MG63 (cell line): ENCODE results near the gene GPR107. TPM values are rescaled to one million over a fixed set of nuclear protein-coding genes. Genes with fewer than 3 reads are reported as not detected.
A peak's percentile ranks its signal among the peaks of the same experiment; 100 is the strongest.

Experiments used
- DNase-seq: peaks from one replicate; pipeline ENCODE4 v3.0.0-alpha.2; 2020
- H3K27me3 ChIP-seq: fragments of 250-450 bp; sonication (Bioruptor Pico); 2 replicates; pipeline ENCODE4 v1.5.1; 2020; ENCODE audit warnings: mild to moderate bottlenecking, moderate library complexity
- H3K36me3 ChIP-seq: fragments of 250-450 bp; sonication (Bioruptor Pico); 2 replicates; pipeline ENCODE4 v1.5.1; 2020; ENCODE audit warnings: mild to moderate bottlenecking, moderate library complexity
- H3K4me3 ChIP-seq: fragments of 250-450 bp; sonication (Bioruptor Pico); 2 replicates; pipeline ENCODE4 v1.5.1; 2020; ENCODE audit warnings: mild to moderate bottlenecking, moderate library complexity
- H3K9me3 ChIP-seq: fragments of 250-450 bp; sonication (Bioruptor Pico); 2 replicates; pipeline ENCODE4 v1.5.1; 2020; ENCODE audit warnings: mild to moderate bottlenecking, moderate library complexity
- total RNA-seq: library from RNA; depleted of rRNA; stranded (reverse); fragments of >200 nt; shearing (Covaris generic); gene quantifications from 2 replicates; pipeline ENCODE4 v1.2.3, GENCODE V29; 2014; ENCODE audit warnings: low replicate concordance

The GPR107 gene
- total RNA-seq, 1 experiment from 2014 or later, result 10.9 TPM

GRCh38 chr9:130072515-130073235 is 19.0 kb downstream of the GPR107 start:
- Histone ChIP-seq H3K9me3 (no peaks in the 10 kb centered on the region), H3K27me3 (no peaks in the 10 kb centered on the region), H3K4me3 (no peak overlapping the region), H3K36me3 (peaks cover 11% of the 10 kb centered on the region)
- DNase-seq, result no peak

- H3K4me3 ChIP-seq, result no peak overlapping the region
- no peak for DNase-seq
- peaks cover 14% of the 10 kb centered on the region for H3K36me3 ChIP-seq
- no peaks in the 10 kb centered on the region for H3K27me3 ChIP-seq
- H3K9me3 ChIP-seq, result no peaks in the 10 kb centered on the region
Observed at GRCh38 chr9:130073373-130073772, 19.7 kb downstream of the GPR107 start.

GRCh38 chr9:130078547-130078946 is 24.8 kb downstream of the GPR107 start:
- H3K36me3 ChIP-seq, result peaks cover 34% of the 10 kb centered on the region
- H3K27me3 ChIP-seq, result no peaks in the 10 kb centered on the region
- H3K9me3 ChIP-seq, result no peaks in the 10 kb centered on the region
- H3K4me3 ChIP-seq, result no peak overlapping the region
- no peak for DNase-seq

- DNase-seq, result no peak
- Histone ChIP-seq H3K36me3 (peaks cover 27% of the 10 kb centered on the region), H3K4me3 (no peak overlapping the region), H3K27me3 (no peaks in the 10 kb centered on the region), H3K9me3 (no peaks in the 10 kb centered on the region)
Observed at GRCh38 chr9:130084337-130084736, 30.6 kb downstream of the GPR107 start.

- Histone ChIP-seq H3K4me3 (no peak overlapping the region), H3K9me3 (no peaks in the 10 kb centered on the region), H3K27me3 (no peaks in the 10 kb centered on the region), H3K36me3 (peaks cover 36% of the 10 kb centered on the region)
- no peak for DNase-seq
Observed at GRCh38 chr9:130088051-130088450, 34.3 kb downstream of the GPR107 start.

GRCh38 chr9:130089141-130089540 is 35.4 kb downstream of the GPR107 start:
- H3K4me3 ChIP-seq, result no peak overlapping the region
- H3K9me3 ChIP-seq, result no peaks in the 10 kb centered on the region
- H3K36me3 ChIP-seq, result peaks cover 39% of the 10 kb centered on the region
- no peak for DNase-seq
- no peaks in the 10 kb centered on the region for H3K27me3 ChIP-seq

GRCh38 chr9:130090915-130091314 is 37.2 kb downstream of the GPR107 start:
- no peak for DNase-seq
- peaks cover 35% of the 10 kb centered on the region for H3K36me3 ChIP-seq
- H3K27me3 ChIP-seq, result no peaks in the 10 kb centered on the region
- H3K9me3 ChIP-seq, result no peaks in the 10 kb centered on the region
- no peak overlapping the region for H3K4me3 ChIP-seq

- no peak overlapping the region for H3K4me3 ChIP-seq
- H3K36me3 ChIP-seq, result peaks cover 38% of the 10 kb centered on the region
- H3K27me3 ChIP-seq, result no peaks in the 10 kb centered on the region
- DNase-seq, result no peak
- H3K9me3 ChIP-seq, result no peaks in the 10 kb centered on the region
Observed at GRCh38 chr9:130092910-130093309, 39.2 kb downstream of the GPR107 start.

GRCh38 chr9:130095872-130096271 is 42.2 kb downstream of the GPR107 start:
- peaks cover 42% of the 10 kb centered on the region for H3K36me3 ChIP-seq
- DNase-seq, result no peak
- no peaks in the 10 kb centered on the region for H3K27me3 ChIP-seq
- no peak overlapping the region for H3K4me3 ChIP-seq
- H3K9me3 ChIP-seq, result no peaks in the 10 kb centered on the region

GRCh38 chr9:130100681-130101080 is 47.0 kb downstream of the GPR107 start:
- peaks cover 48% of the 10 kb centered on the region for H3K36me3 ChIP-seq

GRCh38 chr9:130101915-130102314 is 48.2 kb downstream of the GPR107 start:
- no peak for DNase-seq
- Histone ChIP-seq H3K27me3 (no peaks in the 10 kb centered on the region), H3K36me3 (peaks cover 51% of the 10 kb centered on the region), H3K9me3 (no peaks in the 10 kb centered on the region), H3K4me3 (no peak overlapping the region)

More at GRCh38 chr9:130100681-130101080, 47.0 kb downstream of the GPR107 start:
- no peak overlapping the region for H3K4me3 ChIP-seq
- H3K9me3 ChIP-seq, result no peaks in the 10 kb centered on the region
- no peaks in the 10 kb centered on the region for H3K27me3 ChIP-seq
- DNase-seq, result no peak

GRCh38 chr9:130104491-130105193 is 50.9 kb downstream of the GPR107 start:
- DNase-seq, result no peak
- H3K27me3 ChIP-seq, result no peaks in the 10 kb centered on the region
- peaks cover 53% of the 10 kb centered on the region for H3K36me3 ChIP-seq
- no peak overlapping the region for H3K4me3 ChIP-seq
- H3K9me3 ChIP-seq, result no peaks in the 10 kb centered on the region

- no peaks in the 10 kb centered on the region for H3K27me3 ChIP-seq
- peaks cover 44% of the 10 kb centered on the region for H3K36me3 ChIP-seq
- no peak for DNase-seq
- H3K9me3 ChIP-seq, result no peaks in the 10 kb centered on the region
- no peak overlapping the region for H3K4me3 ChIP-seq
Observed at GRCh38 chr9:130106860-130107233, 53.1 kb downstream of the GPR107 start.

GRCh38 chr9:130107234-130107861 is 53.6 kb downstream of the GPR107 start:
- Histone ChIP-seq H3K4me3 (no peak overlapping the region), H3K36me3 (peaks cover 46% of the 10 kb centered on the region), H3K9me3 (no peaks in the 10 kb centered on the region), H3K27me3 (no peaks in the 10 kb centered on the region)
- peak; percentile 47 for DNase-seq

GRCh38 chr9:130107955-130108354 is 54.2 kb downstream of the GPR107 start:
- Histone ChIP-seq H3K4me3 (no peak overlapping the region), H3K9me3 (no peaks in the 10 kb centered on the region), H3K36me3 (peaks cover 42% of the 10 kb centered on the region), H3K27me3 (no peaks in the 10 kb centered on the region)
- DNase-seq, result no peak

- no peaks in the 10 kb centered on the region for H3K27me3 ChIP-seq
- no peaks in the 10 kb centered on the region for H3K9me3 ChIP-seq
- peaks cover 31% of the 10 kb centered on the region for H3K36me3 ChIP-seq
- no peak overlapping the region for H3K4me3 ChIP-seq
- DNase-seq, result no peak
Observed at GRCh38 chr9:130110166-130110565, 56.5 kb downstream of the GPR107 start.

- no peak overlapping the region for H3K4me3 ChIP-seq
- no peaks in the 10 kb centered on the region for H3K9me3 ChIP-seq
- peaks cover 29% of the 10 kb centered on the region for H3K36me3 ChIP-seq
- H3K27me3 ChIP-seq, result no peaks in the 10 kb centered on the region
- DNase-seq, result no peak
Observed at GRCh38 chr9:130110596-130111021, 56.9 kb downstream of the GPR107 start.
